MM.1S (cell line): ENCODE data around the gene EVA1C.

Experiments
- DNase-seq: peaks from one replicate; pipeline ENCODE4 v3.0.0-alpha.2; 2015
- H2AFZ ChIP-seq: fragments of 300-600 bp; sonication (generic); 2 replicates; pipeline ENCODE4 v1.6.0; 2016; ENCODE audit warnings: antibody characterized with exemption, low read length
- H3F3A ChIP-seq: fragments of 300-600 bp; sonication (generic); 2 replicates; pipeline ENCODE4 v1.6.1; 2016; ENCODE audit warnings: mild to moderate bottlenecking, antibody characterized with exemption, low read length, moderate library complexity, mixed read lengths; ENCODE audit not compliant: insufficient read depth
- H3K27ac ChIP-seq: fragments of 300-600 bp; sonication (generic); 2 replicates; pipeline ENCODE4 v1.5.1; 2016; ENCODE audit warnings: mild to moderate bottlenecking, low read length
- H3K27me3 ChIP-seq: fragments of 300-600 bp; sonication (generic); replicated peaks from 2 replicates; pipeline ENCODE4 v1.6.0; 2016; ENCODE audit warnings: low read length; ENCODE audit not compliant: insufficient read depth
- H3K36me3 ChIP-seq: fragments of 300-600 bp; sonication (generic); replicated peaks from 2 replicates; pipeline ENCODE4 v1.6.1; 2016; ENCODE audit warnings: mild to moderate bottlenecking, low read length, mixed read lengths; ENCODE audit not compliant: insufficient read depth
- H3K4me1 ChIP-seq: fragments of 300-600 bp; sonication (generic); 2 replicates; pipeline ENCODE4 v1.6.1; 2016; ENCODE audit warnings: low read length, mixed read lengths
- H3K4me2 ChIP-seq: fragments of 300-600 bp; sonication (generic); 2 replicates; pipeline ENCODE4 v1.6.0; 2016; ENCODE audit warnings: low read depth, low read length
- H3K4me3 ChIP-seq: fragments of 300-600 bp; sonication (generic); 2 replicates; pipeline ENCODE4 v1.5.1; 2016; ENCODE audit warnings: low read length, mixed read lengths
- H3K79me2 ChIP-seq: fragments of 300-600 bp; sonication (generic); 2 replicates; pipeline ENCODE4 v1.6.1; 2016; ENCODE audit warnings: mixed run types, low read length, mixed read lengths
- H3K9ac ChIP-seq: fragments of 300-600 bp; sonication (generic); 2 replicates; pipeline ENCODE4 v1.6.1; 2016; ENCODE audit warnings: low read length, mixed read lengths
- H3K9me2 ChIP-seq: fragments of 300-600 bp; sonication (generic); replicated peaks from 2 replicates; pipeline ENCODE4 v1.6.1; 2016; ENCODE audit warnings: mild to moderate bottlenecking, low read length, mixed read lengths; ENCODE audit not compliant: insufficient read depth
- H3K9me3 ChIP-seq: fragments of 300-600 bp; sonication (generic); replicated peaks from 2 replicates; pipeline ENCODE4 v1.6.1; 2016; ENCODE audit warnings: mild to moderate bottlenecking, low read length, mixed read lengths; ENCODE audit not compliant: insufficient read depth
- H4K20me1 ChIP-seq: fragments of 300-600 bp; sonication (generic); 2 replicates; pipeline ENCODE4 v1.6.1; 2016; ENCODE audit warnings: mild to moderate bottlenecking, low read length, moderate library complexity, mixed read lengths; ENCODE audit not compliant: insufficient read depth
- CTCF ChIP-seq: fragments of 300-600 bp; sonication (generic); IDR thresholded peaks from 2 replicates; pipeline ENCODE4 v1.5.1; 2016; ENCODE audit warnings: antibody characterized with exemption, low read length, mixed read lengths
- EZH2 ChIP-seq: fragments of 300-600 bp; sonication (generic); optimal IDR thresholded peaks from 2 replicates; pipeline ENCODE3; 2017; ENCODE audit warnings: low read depth, mild to moderate bottlenecking, antibody characterized with exemption, low read length, mixed read lengths
- EZH2phosphoT487 ChIP-seq: fragments of 300-600 bp; sonication (generic); IDR thresholded peaks from 2 replicates; pipeline ENCODE4 v1.6.1; 2018; ENCODE audit warnings: antibody characterized with exemption, low read length

Gene EVA1C

GRCh38 chr21:32377506-32377905 lies 35.0 kb upstream of the EVA1C start:
- Histone ChIP-seq H3K36me3 (peaks cover 16% of the 10 kb centered on the region; the same call in 1 of the 2 replicates), H3K4me1 (no peaks in the 10 kb centered on the region), H3K4me3 (no peak overlapping the region), H4K20me1 (no peaks in the 10 kb centered on the region), H3K9ac (no peak overlapping the region), H3K27ac (no peak overlapping the region), H3K27me3 (no peaks in the 10 kb centered on the region), H3K9me3 (no peaks in the 10 kb centered on the region), H3K79me2 (peaks cover 49% of the 10 kb centered on the region), H3K9me2 (no peaks in the 10 kb centered on the region), H3K4me2 (no peak overlapping the region), H2AFZ (no peak overlapping the region), H3F3A (no peaks in the 10 kb centered on the region)
- TF ChIP-seq CTCF (no peak), EZH2phosphoT487 (no peak), EZH2 (no peak)
- no peak for DNase-seq

GRCh38 chr21:32377991-32378390 lies 34.5 kb upstream of the EVA1C start:
- no peak overlapping the region for H3K4me2 ChIP-seq
- no peaks in the 10 kb centered on the region for H3K27me3 ChIP-seq
- H3K4me3 ChIP-seq, result no peak overlapping the region
- no peaks in the 10 kb centered on the region for H3K9me3 ChIP-seq
- TF ChIP-seq EZH2phosphoT487 (no peak), EZH2 (no peak), CTCF (no peak)
- H2AFZ ChIP-seq, result no peak overlapping the region
- no peaks in the 10 kb centered on the region for H3K9me2 ChIP-seq
- peaks cover 54% of the 10 kb centered on the region for H3K79me2 ChIP-seq
- peaks cover 15% of the 10 kb centered on the region for H3K36me3 ChIP-seq
- no peak overlapping the region for H3K9ac ChIP-seq
- no peaks in the 10 kb centered on the region for H3K4me1 ChIP-seq
- no peaks in the 10 kb centered on the region for H4K20me1 ChIP-seq
- no peak overlapping the region for H3K27ac ChIP-seq
- DNase-seq, result no peak
- no peaks in the 10 kb centered on the region for H3F3A ChIP-seq

DNA sequence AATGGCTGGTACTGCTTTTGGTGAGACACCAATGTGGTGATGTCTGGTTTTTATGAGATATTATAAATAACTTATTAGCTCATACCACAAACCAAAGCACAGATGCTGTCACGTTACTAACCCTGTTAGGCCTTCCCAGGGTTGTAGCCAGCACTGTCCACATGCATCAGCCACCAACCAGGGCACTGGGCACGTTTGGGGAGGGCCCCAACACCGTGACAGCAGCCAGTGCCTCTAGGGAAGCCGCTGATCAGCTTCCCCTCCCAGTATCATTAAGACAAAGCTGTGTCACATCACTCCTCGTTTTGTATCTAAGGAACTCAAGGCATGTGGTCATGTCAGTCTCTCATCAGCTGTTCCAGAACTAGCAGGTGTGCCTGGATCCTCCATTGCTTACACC lies 33.5 kb upstream of the EVA1C start:
- Histone ChIP-seq H3K27me3 (no peaks in the 10 kb centered on the region), H4K20me1 (no peaks in the 10 kb centered on the region), H3K4me2 (no peak overlapping the region), H3K27ac (no peak overlapping the region), H3K9me3 (no peaks in the 10 kb centered on the region), H3K4me3 (no peak overlapping the region), H3K36me3 (peaks cover 23% of the 10 kb centered on the region), H3F3A (no peaks in the 10 kb centered on the region), H3K9me2 (no peaks in the 10 kb centered on the region), H3K4me1 (no peaks in the 10 kb centered on the region), H3K9ac (no peak overlapping the region), H3K79me2 (peaks cover 64% of the 10 kb centered on the region), H2AFZ (no peak overlapping the region)
- TF ChIP-seq EZH2 (no peak), CTCF (no peak), EZH2phosphoT487 (no peak)
- no peak for DNase-seq
